ENCODE data around the gene B4GALNT4.
"Not testable (repeated sequence)": the region's sequence is repeated elsewhere in the genome, so short reads cannot be mapped to it uniquely, and the experiment has no call there.

B4GALNT4 gene

GRCh38 chr11:369336-370018, at the start of gene B4GALNT4:
Gene B4GALNT4 (plus strand): TSS chr11:369499. CDS start chr11:369804, 305 bp downstream.
- Histone ChIP-seq H3K9me2 (replicated peaks; ENCODE audit: insufficient read depth, low read length) (no peaks in the 10 kb centered on the region), H2AFZ (ENCODE audit: low read length) (no peak within 1 kb of the TSS), H3K9me3 (replicated peaks; ENCODE audit: insufficient read depth, low read length) (no peaks in the 10 kb centered on the region), H3K9ac (ENCODE audit: low read length) (no peak within 1 kb of the TSS), H4K20me1 (ENCODE audit: insufficient read depth, low read length) (no peaks in the 10 kb centered on the region), H3K36me3 (replicated peaks; ENCODE audit: insufficient read depth, low read length) (no peaks in the 10 kb centered on the region), H3K4me1 (ENCODE audit: low read length) (no peaks in the 10 kb centered on the region), H3K79me2 (ENCODE audit: low read length) (no peaks in the 10 kb centered on the region), H3K27me3 (replicated peaks; ENCODE audit: insufficient read depth, low read length) (peaks cover 82% of the 10 kb centered on the region), H3K4me3 (ENCODE audit: low read length) (no peak within 1 kb of the TSS), H3F3A (ENCODE audit: insufficient read depth, low read length) (no peaks in the 10 kb centered on the region), H3K4me2 (ENCODE audit: low read depth, low read length) (no peak within 1 kb of the TSS), H3K27ac (ENCODE audit: low read length) (no peak within 1 kb of the TSS)
- TF ChIP-seq EZH2phosphoT487 (IDR thresholded peaks at IDR 0.05; ENCODE audit: low read length) (no peak), EZH2 (optimal IDR thresholded peaks at IDR 0.05; ENCODE audit: low read depth, low read length) (no peak)
- DNase-seq, result no peak

DNA sequence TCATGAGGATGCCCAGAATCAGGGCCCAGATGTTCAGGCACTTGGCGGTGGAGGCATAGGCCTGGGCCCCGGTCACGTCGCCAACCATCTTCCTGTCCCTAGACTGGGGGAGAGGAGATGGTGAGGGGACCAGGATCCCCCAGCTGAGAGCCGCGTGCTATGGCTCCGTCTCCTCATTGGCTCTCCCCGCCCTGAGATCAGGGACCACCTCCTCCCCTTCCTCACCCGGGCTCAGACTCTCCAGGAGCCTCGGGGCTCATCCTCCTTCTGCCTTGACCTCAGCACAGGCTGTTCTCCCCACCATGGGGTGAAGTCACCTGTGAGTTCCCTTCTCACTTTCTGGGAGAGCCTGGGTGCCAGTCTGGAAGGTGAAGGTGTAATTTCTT, 49.4 kb upstream of the B4GALNT4 start:
- not testable (repeated sequence) for H3K9ac ChIP-seq (ENCODE audit: low read length); H3K9me3 ChIP-seq (replicated peaks; ENCODE audit: insufficient read depth, low read length)

GRCh38 chr11:324156-324555, 45.1 kb upstream of the B4GALNT4 start:
- H2AFZ ChIP-seq (ENCODE audit: low read length), result no peak overlapping the region

More for the DNA sequence above, 49.4 kb upstream of the B4GALNT4 start:
- not testable (repeated sequence) for H3K4me2 ChIP-seq (ENCODE audit: low read depth, low read length); H3F3A ChIP-seq (ENCODE audit: insufficient read depth, low read length); H3K9me2 ChIP-seq (replicated peaks; ENCODE audit: insufficient read depth, low read length); H3K36me3 ChIP-seq (replicated peaks; ENCODE audit: insufficient read depth, low read length); H3K79me2 ChIP-seq (ENCODE audit: low read length); H3K27ac ChIP-seq (ENCODE audit: low read length); H3K4me3 ChIP-seq (ENCODE audit: low read length); H4K20me1 ChIP-seq (ENCODE audit: insufficient read depth, low read length); H3K4me1 ChIP-seq (ENCODE audit: low read length); DNase-seq; H2AFZ ChIP-seq (ENCODE audit: low read length)
- peaks cover 59% of the 10 kb centered on the region for H3K27me3 ChIP-seq (replicated peaks; ENCODE audit: insufficient read depth, low read length)

DNA sequence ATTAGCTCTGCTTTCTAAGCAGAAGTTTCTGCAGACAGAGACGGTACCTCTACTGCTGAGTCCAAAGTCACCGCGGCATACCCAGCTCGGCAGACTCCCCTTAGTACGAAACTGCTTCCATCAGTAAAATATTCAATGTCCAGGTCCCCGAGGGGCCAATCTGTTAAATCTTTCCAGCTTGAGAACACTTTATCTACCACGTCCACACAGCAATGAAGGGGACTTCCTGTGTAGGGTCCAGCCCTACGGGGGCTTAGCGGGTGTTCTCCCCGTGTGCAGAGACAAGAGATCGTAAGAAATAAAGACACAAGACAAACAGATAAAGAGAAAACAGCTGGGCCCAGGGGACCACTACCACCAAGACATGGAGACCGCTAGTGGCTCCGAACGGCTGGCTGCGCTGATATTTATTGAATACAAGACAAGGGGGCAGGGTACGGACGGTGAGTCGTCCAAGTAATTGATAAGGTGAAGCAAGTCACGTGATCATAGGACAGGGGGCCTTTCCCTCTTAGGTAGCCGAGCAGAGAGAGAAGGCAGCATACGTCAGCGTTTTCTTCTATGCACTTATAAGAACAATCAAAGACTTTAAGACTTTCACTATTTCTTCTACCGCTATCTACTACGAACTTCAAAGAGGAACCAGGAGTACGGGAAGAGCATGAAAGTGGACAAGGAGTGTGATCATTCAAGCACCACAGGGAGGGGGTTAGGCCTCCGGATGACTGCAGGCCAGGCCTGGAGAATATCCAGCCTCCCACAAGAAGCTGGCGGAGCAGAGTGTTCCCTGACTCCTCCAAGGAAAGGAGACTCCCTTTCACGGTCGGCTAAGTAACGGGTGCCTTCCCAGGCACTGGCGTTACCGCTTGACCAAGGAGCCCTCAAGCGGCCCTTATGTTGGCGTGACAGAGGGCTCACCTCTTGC, 44.4 kb upstream of the B4GALNT4 start:
- H3K79me2 ChIP-seq (ENCODE audit: low read length); H3F3A ChIP-seq (ENCODE audit: insufficient read depth, low read length); H3K9me2 ChIP-seq (replicated peaks; ENCODE audit: insufficient read depth, low read length); H3K4me1 ChIP-seq (ENCODE audit: low read length); H4K20me1 ChIP-seq (ENCODE audit: insufficient read depth, low read length); H3K4me2 ChIP-seq (ENCODE audit: low read depth, low read length); H3K4me3 ChIP-seq (ENCODE audit: low read length); H3K27ac ChIP-seq (ENCODE audit: low read length); H3K9me3 ChIP-seq (replicated peaks; ENCODE audit: insufficient read depth, low read length); H3K36me3 ChIP-seq (replicated peaks; ENCODE audit: insufficient read depth, low read length); DNase-seq; H2AFZ ChIP-seq (ENCODE audit: low read length); H3K9ac ChIP-seq (ENCODE audit: low read length): not testable (repeated sequence)
- H3K27me3 ChIP-seq (replicated peaks; ENCODE audit: insufficient read depth, low read length), result peaks cover 66% of the 10 kb centered on the region

More at GRCh38 chr11:324156-324555, 45.1 kb upstream of the B4GALNT4 start:
- H3K36me3 ChIP-seq (replicated peaks; ENCODE audit: insufficient read depth, low read length), result no peaks in the 10 kb centered on the region
- no peak overlapping the region for H3K9ac ChIP-seq (ENCODE audit: low read length)
- H3K9me2 ChIP-seq (replicated peaks; ENCODE audit: insufficient read depth, low read length), result no peaks in the 10 kb centered on the region
- H3K4me2 ChIP-seq (ENCODE audit: low read depth, low read length), result no peak overlapping the region
- peaks cover 7% of the 10 kb centered on the region for H3K4me1 ChIP-seq (ENCODE audit: low read length)
- no peak overlapping the region for H3K27ac ChIP-seq (ENCODE audit: low read length)
- peaks cover 64% of the 10 kb centered on the region for H3K27me3 ChIP-seq (replicated peaks; ENCODE audit: insufficient read depth, low read length)
- no peaks in the 10 kb centered on the region for H3K9me3 ChIP-seq (replicated peaks; ENCODE audit: insufficient read depth, low read length)
- H3K79me2 ChIP-seq (ENCODE audit: low read length), result no peaks in the 10 kb centered on the region
- DNase-seq, result no peak
- no peaks in the 10 kb centered on the region for H4K20me1 ChIP-seq (ENCODE audit: insufficient read depth, low read length)
- H3F3A ChIP-seq (ENCODE audit: insufficient read depth, low read length), result no peaks in the 10 kb centered on the region
- no peak for TF ChIP-seq EZH2 (optimal IDR thresholded peaks at IDR 0.05; ENCODE audit: low read depth, low read length)
- no peak for TF ChIP-seq EZH2phosphoT487 (IDR thresholded peaks at IDR 0.05; ENCODE audit: low read length)
- no peak for TF ChIP-seq CTCF (IDR thresholded peaks at IDR 0.05; ENCODE audit: low read length)
- no peak overlapping the region for H3K4me3 ChIP-seq (ENCODE audit: low read length)
